Measurements from ENCODE around the gene LOC128125822.

Gene LOC128125822

DNA sequence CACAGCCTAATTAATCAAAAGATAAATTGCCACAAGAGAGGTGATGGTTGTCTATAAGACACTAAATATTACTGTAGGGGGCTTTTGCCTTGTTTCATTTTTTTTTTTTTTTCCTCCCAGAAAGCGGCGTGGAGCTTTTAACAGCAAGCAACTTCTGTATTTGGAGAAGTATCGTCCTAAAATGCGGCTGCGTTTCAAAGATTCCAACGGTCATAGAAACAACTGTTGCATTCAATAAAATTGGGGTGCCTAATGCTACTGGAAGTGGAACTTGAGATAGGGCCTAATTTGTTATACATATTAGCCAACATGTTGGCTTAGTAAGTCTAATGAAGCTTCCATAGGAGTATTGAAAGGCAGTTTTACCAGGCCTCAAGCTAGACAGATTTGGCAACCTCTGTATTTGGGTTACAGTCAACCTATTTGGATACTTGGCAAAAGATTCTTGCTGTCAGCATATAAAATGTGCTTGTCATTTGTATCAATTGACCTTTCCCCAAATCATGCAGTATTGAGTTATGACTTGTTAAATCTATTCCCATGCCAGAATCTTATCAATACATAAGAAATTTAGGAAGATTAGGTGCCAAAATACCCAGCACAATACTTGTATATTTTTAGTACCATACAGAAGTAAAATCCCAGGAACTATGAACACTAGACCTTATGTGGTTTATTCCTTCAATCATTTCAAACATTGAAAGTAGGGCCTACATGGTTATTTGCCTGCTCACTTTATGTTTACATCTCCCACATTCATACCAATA, 7.8 kb downstream of the LOC128125822 start:
- Histone ChIP-seq H3K9me1 (ENCODE audit: insufficient read depth, low read length) (no peaks in the 10 kb centered on the region), H4K91ac (ENCODE audit: insufficient read depth, low read depth, low read length) (no peak overlapping the region), H3K18ac (ENCODE audit: low read depth, low read length) (no peak overlapping the region), H2AK5ac (ENCODE audit: low read depth, low read length) (no peak overlapping the region), H3K9ac (ENCODE audit: low read depth, low read length) (no peak overlapping the region), H3K4me1 (ENCODE audit: control insufficient read depth, insufficient read depth, low read length) (no peaks in the 10 kb centered on the region), H2BK15ac (ENCODE audit: low read depth, low read length) (no peak overlapping the region), H3K36me3 (ENCODE audit: control insufficient read depth, insufficient read depth, low read length) (peaks cover 36% of the 10 kb centered on the region), H2BK20ac (ENCODE audit: low read depth, low read length) (no peak overlapping the region), H3K79me1 (ENCODE audit: low read depth in 1 of 2, low read length in 2 of 2) (peaks cover 11% of the 10 kb centered on the region in 2 experiments), H3K14ac (replicated peaks; ENCODE audit: low read depth, low read length) (no peak overlapping the region), H3K27me3 (ENCODE audit: control insufficient read depth, insufficient read depth, low read length) (no peaks in the 10 kb centered on the region), H4K20me1 (ENCODE audit: insufficient read depth, low read length) (peaks cover 24% of the 10 kb centered on the region; the same call in 1 of the 2 replicates), H2BK120ac (ENCODE audit: low read depth, low read length) (no peak overlapping the region), H3K4ac (ENCODE audit: low read depth, low read length) (no peak overlapping the region), H3K27ac (ENCODE audit: insufficient read depth, low read length) (no peak overlapping the region), H2AK9ac (replicated peaks; ENCODE audit: low read depth, low read length, poor library complexity) (no peak overlapping the region), H3K23ac (ENCODE audit: low read depth, low read length) (no peak overlapping the region), H2BK5ac (ENCODE audit: low read depth, low read length, poor library complexity, severe bottlenecking) (no peak overlapping the region), H3K4me3 (ENCODE audit: insufficient read depth, low read depth, low read length) (no peak overlapping the region), H4K8ac (ENCODE audit: low read depth in 2 of 2, low read length in 2 of 2) (no peak overlapping the region), H3K9me3 (ENCODE audit: control insufficient read depth, insufficient read depth, low read length) (no peaks in the 10 kb centered on the region), H3K4me2 (ENCODE audit: low read depth, low read length) (no peak overlapping the region), H4K5ac (ENCODE audit: low read depth, low read length) (no peak overlapping the region; the same call in 1 of the 2 replicates), H3K56ac (ENCODE audit: extremely low read depth, insufficient read depth, low read length) (no peak overlapping the region), H2AFZ (replicated peaks; ENCODE audit: low read length, poor library complexity) (no peak overlapping the region)
- TF ChIP-seq MAZ (IDR thresholded peaks at IDR 0.05; ENCODE audit: borderline replicate concordance, low read depth, low read length) (no peak), FOS (IDR thresholded peaks at IDR 0.05; ENCODE audit: low read depth, low read length) (no peak), RFX5 (IDR thresholded peaks at IDR 0.05; ENCODE audit: low read depth, low read length) (no peak), NFE2L2 (IDR thresholded peaks at IDR 0.05; ENCODE audit: low read depth, low read length) (no peak), MAFK (IDR thresholded peaks at IDR 0.05; ENCODE audit: low read depth, low read length) (no peak), RAD21 (IDR thresholded peaks at IDR 0.05; ENCODE audit: low read length) (no peak)
- TF ChIP-seq, protein P1, sequence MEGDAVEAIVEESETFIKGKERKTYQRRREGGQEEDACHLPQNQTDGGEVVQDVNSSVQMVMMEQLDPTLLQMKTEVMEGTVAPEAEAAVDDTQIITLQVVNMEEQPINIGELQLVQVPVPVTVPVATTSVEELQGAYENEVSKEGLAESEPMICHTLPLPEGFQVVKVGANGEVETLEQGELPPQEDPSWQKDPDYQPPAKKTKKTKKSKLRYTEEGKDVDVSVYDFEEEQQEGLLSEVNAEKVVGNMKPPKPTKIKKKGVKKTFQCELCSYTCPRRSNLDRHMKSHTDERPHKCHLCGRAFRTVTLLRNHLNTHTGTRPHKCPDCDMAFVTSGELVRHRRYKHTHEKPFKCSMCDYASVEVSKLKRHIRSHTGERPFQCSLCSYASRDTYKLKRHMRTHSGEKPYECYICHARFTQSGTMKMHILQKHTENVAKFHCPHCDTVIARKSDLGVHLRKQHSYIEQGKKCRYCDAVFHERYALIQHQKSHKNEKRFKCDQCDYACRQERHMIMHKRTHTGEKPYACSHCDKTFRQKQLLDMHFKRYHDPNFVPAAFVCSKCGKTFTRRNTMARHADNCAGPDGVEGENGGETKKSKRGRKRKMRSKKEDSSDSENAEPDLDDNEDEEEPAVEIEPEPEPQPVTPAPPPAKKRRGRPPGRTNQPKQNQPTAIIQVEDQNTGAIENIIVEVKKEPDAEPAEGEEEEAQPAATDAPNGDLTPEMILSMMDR (conservative IDR thresholded peaks at IDR 0.05; ENCODE audit: low read depth, low read length): no peak
- WGBS, 2 experiments (ENCODE audit: extremely low coverage in 2 of 2, insufficient read length in 1 of 2): no CpG with 5 or more reads among the region's 6 CpGs
- in situ Hi-C loops (cut with MboI; ENCODE audit: low sequenced_read_pairs): no loop called here
- dilution Hi-C loops (cut with HindIII; ENCODE audit: low sequenced_read_pairs, unreplicated experiment): no loop called here
- ATAC-seq (ENCODE audit: low read depth) (no peak), DNase-seq (no peak)
- intact Hi-C loops (cut with micrococcal nuclease): loop anchor here (10.0 kb wide), 1 partner anchor 125 kb away; no protein-coding TSS in a partner anchor
- BruUV-seq (replicated peaks): TSS peak; percentile 70
- ChIA-PET CTCF (no interaction called here), POLR2A (ENCODE audit: unreplicated experiment) (no interaction called here)

All from IMR-90 (cell line).